ENCODE measurements around the gene GSTO2. TPM values are rescaled to one million over a fixed set of nuclear protein-coding genes. Genes with fewer than 3 reads are reported as not detected.
A peak's percentile ranks its signal among the peaks of the same experiment; 100 is the strongest.

GSTO2 gene
- total and polyA plus RNA-seq, 2 experiments from 2014 or later = 0.37 to 2.5 TPM

DNA sequence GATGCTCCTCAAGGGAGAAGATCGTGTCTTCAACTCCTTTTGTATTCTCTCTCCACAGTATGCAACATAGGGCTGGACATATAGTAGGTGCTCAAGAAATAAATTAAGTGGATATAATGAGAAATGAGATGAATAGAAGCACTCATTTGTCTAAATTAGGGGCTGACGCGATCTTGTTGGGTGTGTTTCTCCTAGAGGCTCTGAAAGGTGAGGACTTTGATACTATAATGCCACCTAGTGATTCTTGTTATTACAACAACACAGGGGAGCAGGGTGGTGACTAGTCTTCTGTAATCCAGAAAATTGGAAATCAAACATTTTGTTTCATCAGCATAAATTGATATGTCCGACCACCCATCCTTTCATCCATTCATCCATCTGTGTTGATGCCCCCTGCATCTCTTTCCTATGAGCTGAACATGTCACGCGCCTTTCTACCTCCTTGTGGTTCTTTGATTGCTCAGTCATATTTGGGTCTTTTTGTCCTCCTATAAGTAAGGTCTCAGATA is 81.2 kb downstream of the GSTO2 start:
- peak overlapping the region; percentile 71 for H3K4me2 ChIP-seq
- H3K79me2 ChIP-seq = no peaks in the 10 kb centered on the region
- no peaks in the 10 kb centered on the region for H3K36me3 ChIP-seq (replicated peaks; ENCODE audit: insufficient read depth, low read depth)
- H3K4me3 ChIP-seq = no peak overlapping the region
- peak overlapping the region; percentile 42 for H3K27ac ChIP-seq
- H4K20me1 ChIP-seq (ENCODE audit: insufficient read depth, poor library complexity, severe bottlenecking) = no peaks in the 10 kb centered on the region
- no peaks in the 10 kb centered on the region for H3K9me2 ChIP-seq (replicated peaks; ENCODE audit: insufficient read depth)
- H3K27me3 ChIP-seq = peaks cover 3% of the 10 kb centered on the region
- H3K4me1 ChIP-seq (ENCODE audit: insufficient read depth) = no peaks in the 10 kb centered on the region
- H3K9me3 ChIP-seq (ENCODE audit: low read depth) = no peaks in the 10 kb centered on the region
- TF ChIP-seq, protein P1, sequence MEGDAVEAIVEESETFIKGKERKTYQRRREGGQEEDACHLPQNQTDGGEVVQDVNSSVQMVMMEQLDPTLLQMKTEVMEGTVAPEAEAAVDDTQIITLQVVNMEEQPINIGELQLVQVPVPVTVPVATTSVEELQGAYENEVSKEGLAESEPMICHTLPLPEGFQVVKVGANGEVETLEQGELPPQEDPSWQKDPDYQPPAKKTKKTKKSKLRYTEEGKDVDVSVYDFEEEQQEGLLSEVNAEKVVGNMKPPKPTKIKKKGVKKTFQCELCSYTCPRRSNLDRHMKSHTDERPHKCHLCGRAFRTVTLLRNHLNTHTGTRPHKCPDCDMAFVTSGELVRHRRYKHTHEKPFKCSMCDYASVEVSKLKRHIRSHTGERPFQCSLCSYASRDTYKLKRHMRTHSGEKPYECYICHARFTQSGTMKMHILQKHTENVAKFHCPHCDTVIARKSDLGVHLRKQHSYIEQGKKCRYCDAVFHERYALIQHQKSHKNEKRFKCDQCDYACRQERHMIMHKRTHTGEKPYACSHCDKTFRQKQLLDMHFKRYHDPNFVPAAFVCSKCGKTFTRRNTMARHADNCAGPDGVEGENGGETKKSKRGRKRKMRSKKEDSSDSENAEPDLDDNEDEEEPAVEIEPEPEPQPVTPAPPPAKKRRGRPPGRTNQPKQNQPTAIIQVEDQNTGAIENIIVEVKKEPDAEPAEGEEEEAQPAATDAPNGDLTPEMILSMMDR (IDR thresholded peaks at IDR 0.05; ENCODE audit: poor library complexity) = peak; percentile 79
- TF ChIP-seq EZH2phosphoT487 (IDR thresholded peaks at IDR 0.05; ENCODE audit: low read depth, severe bottlenecking, unreplicated experiment) (no peak), EZH2 (IDR thresholded peaks at IDR 0.05; ENCODE audit: borderline replicate concordance) (no peak)
- 32% methylated on average over 6 of the region's 6 CpGs for WGBS (ENCODE audit: low lambda C conversion rate, missing lambda C conversion rate)
- DNase-seq (ENCODE audit: low spot score) = peak; percentile 74
- peak overlapping the region; percentile 20 for H2AFZ ChIP-seq

DNA sequence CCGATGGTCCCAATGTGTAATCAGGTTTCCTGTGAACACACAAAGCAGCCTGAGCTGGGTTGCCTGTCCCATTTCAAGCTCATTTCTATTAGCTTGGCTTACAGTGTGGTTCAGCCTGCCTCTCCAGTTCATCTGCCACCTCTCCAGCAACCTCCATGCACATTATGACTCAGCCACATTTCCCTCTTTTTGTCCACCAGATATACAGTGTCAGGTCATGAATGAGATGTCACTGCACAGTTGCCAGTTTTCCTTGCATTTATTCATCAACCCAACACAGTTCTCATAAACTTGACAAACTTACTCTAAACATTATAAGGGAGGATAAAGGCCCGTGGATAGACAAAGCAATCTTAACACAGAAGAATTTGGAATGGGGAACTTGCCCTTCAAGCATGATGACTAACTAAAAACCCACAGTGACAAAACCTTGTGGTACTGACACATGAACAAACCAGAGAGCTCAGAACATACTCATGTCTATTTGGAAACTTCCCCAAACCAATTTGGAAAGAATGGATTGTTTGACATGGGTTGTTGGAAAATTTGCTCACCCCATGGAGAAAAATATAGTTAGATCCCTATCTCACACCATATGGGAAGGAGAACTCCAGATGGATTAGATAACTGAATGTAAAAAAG is 82.2 kb downstream of the GSTO2 start:
- TF ChIP-seq EZH2phosphoT487 (IDR thresholded peaks at IDR 0.05; ENCODE audit: low read depth, severe bottlenecking, unreplicated experiment) = no peak
- TF ChIP-seq, protein P1 (IDR thresholded peaks at IDR 0.05; ENCODE audit: poor library complexity) = no peak
- TF ChIP-seq EZH2 (IDR thresholded peaks at IDR 0.05; ENCODE audit: borderline replicate concordance) = no peak
- Histone ChIP-seq H3K79me2 (no peaks in the 10 kb centered on the region), H3K27ac (no peak overlapping the region)

DNA sequence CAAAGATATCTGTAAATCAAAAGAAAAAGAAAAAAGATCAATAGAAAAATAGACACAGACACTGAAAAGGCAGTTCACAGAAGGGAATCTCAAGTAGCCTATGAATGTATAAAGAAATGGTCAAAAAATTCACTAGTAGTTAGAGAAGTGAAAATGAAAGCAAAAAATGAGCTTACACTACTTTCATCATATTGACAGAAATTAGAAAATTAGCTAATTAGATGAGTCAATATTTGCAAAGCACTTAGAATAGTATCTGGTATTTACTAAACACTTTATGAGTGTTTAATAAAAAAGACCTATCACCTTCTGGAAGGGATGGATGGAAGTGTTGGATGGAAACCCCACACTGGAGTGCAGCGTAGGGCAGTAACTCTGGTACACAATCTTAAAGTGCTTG is 82.9 kb downstream of the GSTO2 start:
- H3K4me1 ChIP-seq (ENCODE audit: insufficient read depth) = no peaks in the 10 kb centered on the region
- H3K79me2 ChIP-seq = no peaks in the 10 kb centered on the region
- no peak overlapping the region for H2AFZ ChIP-seq
- 96% methylated on average over 1 of the region's 1 CpG for whole genome bisulfite sequencing (ENCODE audit: low lambda C conversion rate, missing lambda C conversion rate)
- no peaks in the 10 kb centered on the region for H3K9me3 ChIP-seq (ENCODE audit: low read depth)
- H4K20me1 ChIP-seq (ENCODE audit: insufficient read depth, poor library complexity, severe bottlenecking) = no peaks in the 10 kb centered on the region
- no peaks in the 10 kb centered on the region for H3K36me3 ChIP-seq (replicated peaks; ENCODE audit: insufficient read depth, low read depth)
- TF ChIP-seq, protein P1 (IDR thresholded peaks at IDR 0.05; ENCODE audit: poor library complexity) = no peak
- TF ChIP-seq EZH2phosphoT487 (IDR thresholded peaks at IDR 0.05; ENCODE audit: low read depth, severe bottlenecking, unreplicated experiment) = no peak
- no peak for TF ChIP-seq EZH2 (IDR thresholded peaks at IDR 0.05; ENCODE audit: borderline replicate concordance)
- no peak overlapping the region for H3K27ac ChIP-seq
- H3K9me2 ChIP-seq (replicated peaks; ENCODE audit: insufficient read depth) = no peaks in the 10 kb centered on the region
- no peak for DNase-seq (ENCODE audit: low spot score)
- no peak overlapping the region for H3K4me2 ChIP-seq
- H3K4me3 ChIP-seq = no peak overlapping the region
- peaks cover 10% of the 10 kb centered on the region for H3K27me3 ChIP-seq

More for the DNA sequence above, 82.2 kb downstream of the GSTO2 start:
- H3K4me2 ChIP-seq = no peak overlapping the region
- no peaks in the 10 kb centered on the region for H4K20me1 ChIP-seq (ENCODE audit: insufficient read depth, poor library complexity, severe bottlenecking)
- WGBS (ENCODE audit: low lambda C conversion rate, missing lambda C conversion rate) = 67% methylated on average over 2 of the region's 2 CpGs
- peaks cover 10% of the 10 kb centered on the region for H3K27me3 ChIP-seq
- H3K4me1 ChIP-seq (ENCODE audit: insufficient read depth) = no peaks in the 10 kb centered on the region
- H3K9me2 ChIP-seq (replicated peaks; ENCODE audit: insufficient read depth) = no peaks in the 10 kb centered on the region
- H2AFZ ChIP-seq = no peak overlapping the region
- no peaks in the 10 kb centered on the region for H3K36me3 ChIP-seq (replicated peaks; ENCODE audit: insufficient read depth, low read depth)
- no peak for DNase-seq (ENCODE audit: low spot score)
- no peak overlapping the region for H3K4me3 ChIP-seq
- no peaks in the 10 kb centered on the region for H3K9me3 ChIP-seq (ENCODE audit: low read depth)

Data from hepatocyte (in vitro differentiated cells).